H1 (cell line): ENCODE data around the gene KLHL33. TPM values are rescaled to one million over a fixed set of nuclear protein-coding genes. Genes with fewer than 3 reads are reported as not detected.

Experiments
- BRCA1 ChIP-seq: IDR thresholded peaks from 2 replicates; pipeline ENCODE4 v1.6.1; 2012; ENCODE audit warnings: low read depth, low read length, improper control_type of control experiment
- EGR1 ChIP-seq: IDR thresholded peaks from 2 replicates; pipeline ENCODE4 v1.6.1; 2011; ENCODE audit warnings: low read depth, low read length, borderline replicate concordance
- RNF2 ChIP-seq: fragments of 200-900, 300-1000 bp; sonication (generic); IDR thresholded peaks from 2 replicates; pipeline ENCODE4 v1.7.1; 2016; ENCODE audit warnings: borderline replicate concordance, low read depth, mild to moderate bottlenecking, antibody characterized with exemption, low read length; ENCODE audit not compliant: poor library complexity, severe bottlenecking; ENCODE audit errors: missing control alignments
- SIN3A ChIP-seq, 2 experiments: IDR thresholded peaks in 1 of 2; conservative IDR thresholded peaks in 1 of 2; 2 replicates each; pipeline ENCODE4 v1.6.1; 2011 to 2012; ENCODE audit warnings: low read length in 2 of 2, improper control_type of control experiment in 1 of 2, low read depth in 1 of 2, mild to moderate bottlenecking in 1 of 2
- SIRT6 ChIP-seq: IDR thresholded peaks from one replicate; pipeline ENCODE4 v1.7.1; 2012; ENCODE audit warnings: low read length, inconsistent platforms
- TBP ChIP-seq: IDR thresholded peaks from 2 replicates; pipeline ENCODE4 v1.6.1; 2011; ENCODE audit warnings: low read depth, low read length, improper control_type of control experiment
- polyA plus RNA-seq, 7 experiments: library from polyadenylated mRNA; depleted of rRNA in 3 of 7; stranded (reverse) in 5 of 7; unstranded in 2 of 7; fragments of >200 nt in 5 of 7; fragments of 200-250 nt in 2 of 7; gene quantifications; 1 replicate in 5 of 7; 2 replicates in 1 of 7; 4 replicates in 1 of 7; pipeline versions ENCODE4 v1.2.1 to v1.2.3, GENCODE V29; 2011 to 2013; ENCODE audit warnings: missing spikeins in 2 of 7, mixed read lengths in 2 of 7
- total RNA-seq: library from RNA; stranded (reverse); fragmentation: NEBNext Ultra II Directional; extraction: Animal tissue kit (Norgen Biotek cat#: 25700); gene quantifications from 2 replicates; pipeline ENCODE4 v1.2.1, GENCODE V29; 2021
- TF ChIP-seq, protein P1 (sequence below): IDR thresholded peaks from 2 replicates; pipeline ENCODE4 v1.6.1; 2011; ENCODE audit warnings: low read length, improper control_type of control experiment

Gene KLHL33
- total and polyA plus RNA-seq, 2 of the 8 experiments (the other 6 are each of a cell fraction or from before 2014, with no cell fraction given) = 0.11 to 0.17 TPM

DNA sequence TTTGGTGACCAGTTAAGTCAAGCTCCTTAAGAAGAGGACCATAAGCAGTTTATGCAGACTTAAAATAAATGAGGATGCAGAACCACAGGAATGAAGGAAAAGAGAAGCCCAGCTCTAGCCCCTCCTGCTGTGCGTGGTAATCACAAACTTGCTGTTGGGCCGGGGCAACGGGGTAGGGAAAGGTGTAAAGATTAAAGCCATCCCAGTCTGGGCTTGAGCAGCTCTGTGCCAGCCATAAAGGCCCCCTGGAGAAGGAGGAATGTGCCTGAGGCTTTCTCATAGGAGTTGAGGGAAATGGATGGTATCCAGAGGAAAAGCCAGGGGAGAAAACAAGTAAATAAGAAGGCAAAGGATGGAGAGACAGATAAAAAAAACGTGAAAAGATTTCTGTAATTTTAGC is 47.8 kb downstream of the KLHL33 start (continued):
- TF ChIP-seq RNF2 (no peak), SIN3A (conservative IDR thresholded peaks at IDR 0.05 in 1 of 2, IDR thresholded peaks at IDR 0.05 in 1 of 2; ENCODE audit: low read depth in 1 of 2, low read length in 2 of 2) (no peak), SIRT6 (no peak), BRCA1 (no peak), TBP (no peak), EGR1 (no peak)
- TF ChIP-seq, protein P1, sequence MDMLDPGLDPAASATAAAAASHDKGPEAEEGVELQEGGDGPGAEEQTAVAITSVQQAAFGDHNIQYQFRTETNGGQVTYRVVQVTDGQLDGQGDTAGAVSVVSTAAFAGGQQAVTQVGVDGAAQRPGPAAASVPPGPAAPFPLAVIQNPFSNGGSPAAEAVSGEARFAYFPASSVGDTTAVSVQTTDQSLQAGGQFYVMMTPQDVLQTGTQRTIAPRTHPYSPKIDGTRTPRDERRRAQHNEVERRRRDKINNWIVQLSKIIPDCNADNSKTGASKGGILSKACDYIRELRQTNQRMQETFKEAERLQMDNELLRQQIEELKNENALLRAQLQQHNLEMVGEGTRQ = no peak
